CD4-positive, alpha-beta T cell treated with Interleukin-4 for 1 hour (primary cell): ENCODE results near the gene TAS2R39.
A peak's percentile ranks its signal among the peaks of the same experiment; 100 is the strongest.

Experiments
- DNase-seq, 2 donors: peaks; one replicate each; pipeline ENCODE4 v3.0.0-alpha.2; 2020 to 2022

TAS2R39 gene

GRCh38 chr7:143216686-143217085 lies 33.5 kb downstream of the TAS2R39 start:
- DNase-seq, result no peak

DNA sequence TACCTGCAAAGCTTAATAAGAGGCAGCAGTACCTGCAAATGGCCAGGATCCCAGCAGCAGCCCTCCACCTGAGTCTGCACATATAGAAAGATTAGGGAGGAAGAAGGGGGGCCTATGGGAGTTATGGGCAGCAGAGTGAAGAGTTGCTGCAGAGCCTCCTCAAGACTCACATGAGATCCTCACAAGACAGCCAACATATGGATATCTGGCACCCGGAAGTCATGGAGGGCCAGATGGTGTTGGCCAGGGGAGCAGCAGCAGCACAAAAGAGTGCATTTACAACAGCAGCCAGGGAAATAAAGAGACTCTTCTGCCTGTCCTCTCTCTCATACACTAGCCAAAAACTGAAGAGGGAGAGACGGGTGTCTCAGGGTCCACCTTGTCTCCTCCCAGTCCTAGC lies 34.6 kb downstream of the TAS2R39 start:
- DNase-seq, result no peak

GRCh38 chr7:143221286-143221685 lies 38.1 kb downstream of the TAS2R39 start:
- DNase-seq, result no peak

DNA sequence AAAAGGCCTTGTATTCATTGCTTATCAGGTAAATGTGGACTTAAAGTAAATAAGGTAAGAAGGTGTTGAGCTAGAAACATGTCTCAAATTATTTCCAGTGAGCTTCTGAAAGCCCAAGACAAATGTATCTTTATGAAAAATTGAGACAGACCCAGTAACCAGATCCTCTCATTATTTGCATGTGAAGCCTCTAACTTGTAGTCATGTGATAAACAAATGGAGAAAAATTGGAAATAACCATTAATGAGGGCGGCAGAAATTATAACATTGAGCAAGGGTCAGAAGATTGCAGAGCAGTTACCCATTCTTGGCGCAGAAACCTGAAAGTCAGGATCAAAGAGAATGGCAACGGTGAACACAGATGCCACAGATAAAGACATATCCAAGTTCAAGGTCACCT lies 38.5 kb downstream of the TAS2R39 start, which contains the start of gene TAS2R40:
TAS2R40 (plus strand) TSS at position 301 of the 400 bp plus-strand sequence; CDS start at position 343, 42 bp downstream.
- DNase-seq, result no peak

DNA sequence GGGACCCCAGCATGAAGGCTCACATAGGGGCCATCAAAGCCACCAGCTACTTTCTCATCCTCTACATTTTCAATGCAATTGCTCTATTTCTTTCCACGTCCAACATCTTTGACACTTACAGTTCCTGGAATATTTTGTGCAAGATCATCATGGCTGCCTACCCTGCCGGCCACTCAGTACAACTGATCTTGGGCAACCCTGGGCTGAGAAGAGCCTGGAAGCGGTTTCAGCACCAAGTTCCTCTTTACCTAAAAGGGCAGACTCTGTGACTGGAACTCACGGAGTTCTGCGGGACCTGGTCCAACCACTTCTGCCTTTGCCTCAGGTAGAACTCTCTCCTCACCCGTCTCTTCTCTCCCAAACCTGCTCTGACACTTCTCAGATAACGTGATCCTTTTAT lies 39.6 kb downstream of the TAS2R39 start:
- DNase-seq, result peak in 1 of 2 donors; percentile 59

DNA sequence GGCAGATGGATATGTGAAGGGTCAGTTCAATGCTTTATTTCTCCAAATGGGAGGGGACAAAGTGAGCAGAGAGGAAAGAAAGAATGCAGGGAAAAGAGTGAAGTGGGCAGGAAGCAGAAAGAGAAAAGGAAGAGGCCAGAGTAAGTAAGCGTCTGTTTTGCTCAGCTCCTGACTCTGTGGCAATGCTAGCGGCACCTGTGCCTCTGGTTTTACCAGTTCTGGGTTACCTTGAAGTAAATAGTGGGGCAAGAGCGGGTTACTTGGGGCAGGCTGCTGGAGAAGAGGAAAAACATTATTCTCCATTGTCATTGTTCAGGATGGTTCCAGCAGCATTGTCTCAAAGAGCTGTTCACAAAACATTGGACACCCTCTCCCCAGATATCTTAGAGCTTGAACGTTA lies 40.6 kb downstream of the TAS2R39 start:
- no peak for DNase-seq

GRCh38 chr7:143225047-143225446 lies 41.8 kb downstream of the TAS2R39 start:
- DNase-seq, result no peak

DNA sequence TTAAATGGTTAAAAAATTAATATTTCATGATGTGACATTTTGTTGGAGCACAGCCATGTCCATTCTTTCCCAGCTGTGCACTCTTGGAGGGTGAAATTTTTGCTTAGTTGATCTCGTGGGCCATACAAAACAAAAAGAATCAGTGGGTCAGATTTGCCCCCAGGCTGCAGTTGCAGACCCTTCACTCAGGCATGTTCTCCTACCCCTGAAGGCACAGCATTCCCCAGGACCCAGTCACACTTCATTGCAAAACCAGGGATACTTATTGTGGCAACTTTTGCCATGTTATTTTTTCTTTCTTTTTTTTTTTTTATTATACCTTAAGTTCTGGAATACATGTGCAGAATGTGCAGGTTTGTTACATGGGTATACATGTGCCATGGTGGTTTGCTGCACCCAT lies 44.6 kb downstream of the TAS2R39 start:
- DNase-seq, result no peak

DNA sequence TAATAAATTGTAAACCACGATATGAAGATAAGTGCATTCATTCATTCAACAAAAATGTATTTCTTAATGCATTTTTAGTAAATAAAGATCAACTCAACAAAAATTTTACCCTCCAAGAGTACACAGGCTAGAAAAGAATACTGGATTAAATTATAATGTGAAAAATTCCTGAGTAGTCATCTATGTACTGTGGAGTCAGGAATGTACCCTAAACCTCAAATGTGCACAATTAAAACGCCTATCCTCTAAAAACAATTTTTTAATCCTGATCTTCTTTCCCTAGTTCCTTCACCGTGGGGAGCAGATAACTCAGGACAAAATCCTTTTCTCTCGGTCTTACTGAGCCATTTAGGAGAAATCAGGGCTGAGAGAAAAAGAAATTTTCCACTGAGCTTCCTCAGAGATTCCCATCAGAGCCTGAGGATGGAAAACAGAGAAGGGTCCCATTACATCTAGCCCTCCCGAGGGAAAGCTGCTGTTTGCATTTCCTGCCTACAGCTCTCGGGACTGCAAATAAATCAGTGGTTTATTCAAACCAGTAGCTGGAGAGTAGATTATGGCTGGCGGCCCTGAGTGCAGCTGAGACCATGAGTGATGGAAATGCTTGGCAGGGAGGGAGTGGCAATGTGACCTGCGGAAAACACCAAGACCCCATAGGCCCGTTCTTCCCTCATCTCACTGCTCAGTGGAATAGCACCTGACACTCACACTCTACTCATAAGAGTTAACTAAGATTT lies 46.0 kb downstream of the TAS2R39 start:
- no peak for DNase-seq

DNA sequence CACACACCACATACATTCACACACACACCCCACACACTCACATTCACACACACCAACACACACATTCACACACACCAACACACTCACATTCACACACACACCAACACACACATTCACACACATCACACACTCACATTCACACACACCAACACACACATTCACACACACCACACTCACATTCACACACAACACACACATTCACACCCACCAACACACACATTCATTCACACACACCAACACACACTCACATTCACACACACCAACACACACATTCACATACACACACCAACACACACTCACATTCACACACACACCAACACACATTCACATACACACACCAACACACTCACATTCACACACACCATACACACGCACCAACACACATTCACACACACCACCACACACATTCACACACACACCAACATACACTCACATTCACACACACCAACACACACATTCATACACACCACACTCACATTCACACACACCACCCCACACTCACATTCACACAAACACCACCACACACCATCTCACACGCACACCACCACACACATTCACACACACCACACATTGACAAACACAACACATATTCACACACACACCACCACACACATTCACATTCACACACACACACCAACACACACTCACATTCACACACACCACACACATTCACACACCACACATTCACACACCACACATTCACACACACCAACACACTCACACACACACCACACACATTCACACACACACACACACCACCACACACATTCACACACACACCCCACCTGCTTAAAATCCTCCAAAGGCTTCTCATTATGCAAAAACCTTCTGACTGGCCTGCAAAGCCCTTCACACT lies 47.6 kb downstream of the TAS2R39 start:
- DNase-seq, result no peak
